ENCODE results near the gene WDR64. TPM values are rescaled to one million over a fixed set of nuclear protein-coding genes. Genes with fewer than 3 reads are reported as not detected.

WDR64 gene
- total RNA-seq, 1 donor from 2014 or later = 0.80 TPM

DNA sequence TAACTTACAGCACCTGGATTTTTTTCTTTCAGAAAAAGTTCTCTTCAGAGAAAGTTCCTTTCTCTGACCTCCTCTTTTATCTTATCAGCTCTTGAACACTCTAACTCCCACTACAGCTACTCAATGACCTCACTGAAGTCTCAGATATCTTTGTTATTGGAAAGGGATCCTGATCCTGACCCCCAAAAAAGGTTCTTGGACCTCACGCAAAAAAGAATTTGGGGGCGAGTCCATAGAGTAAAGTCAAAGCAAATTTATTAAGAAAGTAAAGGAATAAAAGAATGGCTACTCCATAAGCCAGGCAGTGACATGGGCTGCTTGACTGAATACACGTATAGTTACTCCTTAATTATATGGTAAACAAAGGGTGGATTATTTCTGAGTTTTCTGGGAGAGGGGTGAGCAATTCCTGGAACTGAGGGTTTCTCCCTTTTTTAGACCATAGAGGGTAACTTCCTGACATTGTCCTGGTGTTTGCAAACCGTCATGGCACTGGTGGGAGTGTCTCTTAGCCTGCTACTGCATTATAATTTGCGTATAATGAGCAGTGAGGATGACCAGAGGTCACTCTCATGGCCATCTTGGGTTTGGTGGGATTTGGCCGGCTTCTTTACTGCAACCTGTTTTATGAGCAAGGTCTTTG, 44.2 kb downstream of the WDR64 start:
- no peak overlapping the region for H3K4me3 Mint-ChIP-seq (ENCODE audit: unreplicated experiment)
- no peaks in the 10 kb centered on the region for H3K27me3 Mint-ChIP-seq (ENCODE audit: unreplicated experiment)
- no peaks in the 10 kb centered on the region for H3K36me3 Mint-ChIP-seq (ENCODE audit: low read depth, unreplicated experiment)
- H3K9me3 Mint-ChIP-seq (ENCODE audit: unreplicated experiment) = no peaks in the 10 kb centered on the region
- TF ChIP-seq, protein P1, sequence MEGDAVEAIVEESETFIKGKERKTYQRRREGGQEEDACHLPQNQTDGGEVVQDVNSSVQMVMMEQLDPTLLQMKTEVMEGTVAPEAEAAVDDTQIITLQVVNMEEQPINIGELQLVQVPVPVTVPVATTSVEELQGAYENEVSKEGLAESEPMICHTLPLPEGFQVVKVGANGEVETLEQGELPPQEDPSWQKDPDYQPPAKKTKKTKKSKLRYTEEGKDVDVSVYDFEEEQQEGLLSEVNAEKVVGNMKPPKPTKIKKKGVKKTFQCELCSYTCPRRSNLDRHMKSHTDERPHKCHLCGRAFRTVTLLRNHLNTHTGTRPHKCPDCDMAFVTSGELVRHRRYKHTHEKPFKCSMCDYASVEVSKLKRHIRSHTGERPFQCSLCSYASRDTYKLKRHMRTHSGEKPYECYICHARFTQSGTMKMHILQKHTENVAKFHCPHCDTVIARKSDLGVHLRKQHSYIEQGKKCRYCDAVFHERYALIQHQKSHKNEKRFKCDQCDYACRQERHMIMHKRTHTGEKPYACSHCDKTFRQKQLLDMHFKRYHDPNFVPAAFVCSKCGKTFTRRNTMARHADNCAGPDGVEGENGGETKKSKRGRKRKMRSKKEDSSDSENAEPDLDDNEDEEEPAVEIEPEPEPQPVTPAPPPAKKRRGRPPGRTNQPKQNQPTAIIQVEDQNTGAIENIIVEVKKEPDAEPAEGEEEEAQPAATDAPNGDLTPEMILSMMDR (IDR thresholded peaks at IDR 0.05; ENCODE audit: unreplicated experiment) = no peak
- no peak for DNase-seq (ENCODE audit: low spot score)
- no peak overlapping the region for H3K27ac Mint-ChIP-seq (ENCODE audit: unreplicated experiment)
- no peaks in the 10 kb centered on the region for H3K4me1 Mint-ChIP-seq (ENCODE audit: unreplicated experiment)

DNA sequence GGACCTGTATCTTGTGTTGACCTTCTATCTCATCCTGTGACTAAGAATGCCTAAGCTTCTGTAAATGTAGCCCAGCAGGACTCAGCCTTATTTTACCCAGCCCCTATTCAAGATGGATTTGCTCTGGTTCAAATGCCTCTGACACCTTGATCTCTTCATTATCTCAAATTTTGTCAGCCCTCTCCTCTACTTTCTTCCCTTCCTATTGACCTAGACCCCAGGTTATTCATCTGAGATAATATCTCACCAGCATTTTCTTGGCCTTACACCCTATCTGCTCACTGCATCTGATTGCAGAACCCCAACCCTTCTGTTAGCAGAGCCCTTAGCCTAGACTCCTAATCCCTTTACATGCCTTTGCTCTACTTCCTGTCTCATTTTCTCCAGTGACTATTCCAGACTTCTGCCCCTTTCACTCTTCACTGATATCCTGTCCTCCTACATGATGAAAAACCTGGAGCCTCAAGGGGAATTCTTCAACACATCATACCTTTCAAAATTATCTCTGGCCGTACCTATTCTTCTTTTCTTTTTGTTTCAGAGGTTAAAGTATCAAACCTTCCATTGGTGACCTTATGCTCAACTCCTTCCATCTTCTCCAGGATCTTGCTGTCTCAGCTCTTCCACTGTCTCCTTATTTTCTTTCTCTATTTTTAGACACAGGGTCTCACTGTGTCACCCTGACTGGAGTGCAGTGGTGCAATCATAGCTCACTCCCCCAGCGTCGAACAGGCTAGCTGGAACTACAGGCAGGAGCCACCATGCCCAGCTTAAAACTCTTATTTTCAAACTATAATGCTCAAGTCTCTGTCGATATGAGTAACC, 44.9 kb downstream of the WDR64 start:
- no peaks in the 10 kb centered on the region for H3K27me3 Mint-ChIP-seq (ENCODE audit: unreplicated experiment)
- no peaks in the 10 kb centered on the region for H3K36me3 Mint-ChIP-seq (ENCODE audit: low read depth, unreplicated experiment)
- H3K9me3 Mint-ChIP-seq (ENCODE audit: unreplicated experiment) = no peaks in the 10 kb centered on the region
- no peak overlapping the region for H3K4me3 Mint-ChIP-seq (ENCODE audit: unreplicated experiment)
- H3K4me1 Mint-ChIP-seq (ENCODE audit: unreplicated experiment) = no peaks in the 10 kb centered on the region
- DNase-seq (ENCODE audit: low spot score) = no peak
- TF ChIP-seq, protein P1 (IDR thresholded peaks at IDR 0.05; ENCODE audit: unreplicated experiment) = no peak
- no peak overlapping the region for H3K27ac Mint-ChIP-seq (ENCODE audit: unreplicated experiment)

DNA sequence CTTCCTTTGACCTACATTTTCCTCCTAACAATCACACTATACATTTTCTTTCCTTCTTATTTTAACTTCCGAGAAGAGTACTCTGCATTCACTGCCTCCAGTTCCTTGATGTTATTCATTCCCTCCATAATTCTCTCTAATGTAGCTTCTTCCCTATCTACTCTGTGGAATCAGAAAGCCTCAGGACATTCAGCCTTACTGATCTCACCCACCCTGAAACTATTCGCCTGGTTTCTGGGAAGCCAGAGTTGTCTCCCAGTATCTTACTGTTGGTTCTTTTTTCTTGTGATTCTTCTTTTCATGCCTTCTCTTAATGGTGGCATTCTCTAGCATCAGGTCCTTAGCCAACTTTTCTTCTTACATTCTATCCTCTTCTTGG, 45.5 kb downstream of the WDR64 start:
- Mint-ChIP-seq H3K4me3 (ENCODE audit: unreplicated experiment) (no peak overlapping the region), H3K27ac (ENCODE audit: unreplicated experiment) (no peak overlapping the region), H3K4me1 (ENCODE audit: unreplicated experiment) (no peaks in the 10 kb centered on the region), H3K27me3 (ENCODE audit: unreplicated experiment) (no peaks in the 10 kb centered on the region), H3K36me3 (ENCODE audit: low read depth, unreplicated experiment) (no peaks in the 10 kb centered on the region), H3K9me3 (ENCODE audit: unreplicated experiment) (no peaks in the 10 kb centered on the region)
- TF ChIP-seq, protein P1 (IDR thresholded peaks at IDR 0.05; ENCODE audit: unreplicated experiment) = no peak
- DNase-seq (ENCODE audit: low spot score) = no peak

DNA sequence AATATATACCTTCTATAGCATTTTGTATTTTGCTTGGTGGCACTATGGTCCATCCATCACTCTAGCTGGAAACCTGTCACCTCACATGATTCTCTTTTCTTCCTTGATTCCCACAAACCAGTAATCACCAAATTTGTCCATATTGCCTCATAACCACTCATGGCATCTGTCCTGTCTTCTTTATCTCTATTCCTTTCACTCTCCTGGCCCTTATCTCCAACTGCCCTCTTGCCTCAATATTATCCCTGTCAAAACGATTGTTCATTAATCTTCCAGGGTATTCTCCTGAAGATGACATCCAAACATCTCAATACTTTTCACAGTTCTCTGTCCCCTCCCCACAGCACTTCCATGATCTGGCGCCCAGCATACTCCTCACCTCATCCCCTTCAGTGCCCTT, 46.1 kb downstream of the WDR64 start:
- H3K27me3 Mint-ChIP-seq (ENCODE audit: unreplicated experiment) = no peaks in the 10 kb centered on the region
- H3K4me3 Mint-ChIP-seq (ENCODE audit: unreplicated experiment) = no peak overlapping the region
- H3K27ac Mint-ChIP-seq (ENCODE audit: unreplicated experiment) = no peak overlapping the region
- H3K9me3 Mint-ChIP-seq (ENCODE audit: unreplicated experiment) = no peaks in the 10 kb centered on the region
- no peak for DNase-seq (ENCODE audit: low spot score)
- TF ChIP-seq, protein P1 (IDR thresholded peaks at IDR 0.05; ENCODE audit: unreplicated experiment) = no peak
- no peaks in the 10 kb centered on the region for H3K4me1 Mint-ChIP-seq (ENCODE audit: unreplicated experiment)
- H3K36me3 Mint-ChIP-seq (ENCODE audit: low read depth, unreplicated experiment) = no peaks in the 10 kb centered on the region

Measured in endothelial cell (in vitro differentiated cells).